H1 (cell line): Measurements from ENCODE around the gene TMC3. TPM values are rescaled to one million over a fixed set of nuclear protein-coding genes. Genes with fewer than 3 reads are reported as not detected.

Experiments used
- BCL11A ChIP-seq, 2 experiments: IDR thresholded peaks; one replicate each; pipeline ENCODE4 v1.6.1; 2011; ENCODE audit warnings: low read depth in 2 of 2, low read length in 2 of 2, mild to moderate bottlenecking in 2 of 2
- CHD7 ChIP-seq: fragments of 300-600 bp; sonication (generic); IDR thresholded peaks from 2 replicates; pipeline ENCODE4 v1.7.1; 2012; ENCODE audit warnings: low read length, moderate library complexity, mild to moderate bottlenecking, inconsistent platforms; ENCODE audit not compliant: insufficient replicate concordance
- CREB1 ChIP-seq: IDR thresholded peaks from 2 replicates; pipeline ENCODE4 v1.6.1; 2012; ENCODE audit warnings: inconsistent platforms
- RNF2 ChIP-seq: fragments of 200-900, 300-1000 bp; sonication (generic); IDR thresholded peaks from 2 replicates; pipeline ENCODE4 v1.7.1; 2016; ENCODE audit warnings: borderline replicate concordance, low read depth, mild to moderate bottlenecking, antibody characterized with exemption, low read length; ENCODE audit not compliant: poor library complexity, severe bottlenecking; ENCODE audit errors: missing control alignments
- TCF12 ChIP-seq: IDR thresholded peaks from 2 replicates; pipeline ENCODE4 v1.6.1; 2011; ENCODE audit warnings: low read depth, mild to moderate bottlenecking, low read length
- polyA plus RNA-seq, 7 experiments: library from polyadenylated mRNA; depleted of rRNA in 3 of 7; stranded (reverse) in 5 of 7; unstranded in 2 of 7; fragments of >200 nt in 5 of 7; fragments of 200-250 nt in 2 of 7; gene quantifications; 1 replicate in 5 of 7; 2 replicates in 1 of 7; 4 replicates in 1 of 7; pipeline versions ENCODE4 v1.2.1 to v1.2.3, GENCODE V29; 2011 to 2013; ENCODE audit warnings: missing spikeins in 2 of 7, mixed read lengths in 2 of 7
- total RNA-seq: library from RNA; stranded (reverse); fragmentation: NEBNext Ultra II Directional; extraction: Animal tissue kit (Norgen Biotek cat#: 25700); gene quantifications from 2 replicates; pipeline ENCODE4 v1.2.1, GENCODE V29; 2021

Gene TMC3
- total and polyA plus RNA-seq, 2 of the 8 experiments (the other 6 are each of a cell fraction or from before 2014, with no cell fraction given) = not detected

- TF ChIP-seq BCL11A (IDR thresholded peaks at IDR 0.05; ENCODE audit: low read depth in 2 of 2, low read length in 2 of 2) (no peak), TCF12 (no peak), CREB1 (no peak), RNF2 (no peak), CHD7 (no peak)
Measured at GRCh38 chr15:81298611-81299010, 75.4 kb downstream of the TMC3 start (continued).
